Neural cell (in vitro differentiated cells): ENCODE data around the gene MAP4K4. TPM values are rescaled to one million over a fixed set of nuclear protein-coding genes. Genes with fewer than 3 reads are reported as not detected.

Experiments used
- H2AFZ ChIP-seq: fragments of 200-600, 300-800 bp; sonication (generic), shearing (Covaris generic); 2 replicates; pipeline ENCODE4 v1.6.0; 2014; ENCODE audit warnings: low read depth, mild to moderate bottlenecking, antibody characterized with exemption, low read length, moderate library complexity
- H3F3A ChIP-seq: fragments of 200-600 bp; shearing (Covaris generic); 2 replicates; pipeline ENCODE4 v1.6.1; 2016; ENCODE audit warnings: mild to moderate bottlenecking, moderate library complexity, mixed read lengths, antibody characterized with exemption, low read length; ENCODE audit not compliant: insufficient read depth, poor library complexity, severe bottlenecking
- H3K27ac ChIP-seq: fragments of 200-600, 300-800 bp; sonication (generic), shearing (Covaris generic); 2 replicates; pipeline ENCODE4 v1.5.1; 2014; ENCODE audit warnings: mild to moderate bottlenecking, low read length, moderate library complexity
- H3K27me3 ChIP-seq: fragments of 300-800, 200-600 bp; sonication (generic), shearing (Covaris generic); 2 replicates; pipeline ENCODE4 v1.6.0; 2014; ENCODE audit warnings: mild to moderate bottlenecking, low read depth, low read length, moderate library complexity; ENCODE audit not compliant: insufficient read depth
- H3K36me3 ChIP-seq: fragments of 300-800, 200-600 bp; sonication (generic), shearing (Covaris generic); 2 replicates; pipeline ENCODE4 v1.5.1; 2014; ENCODE audit warnings: mild to moderate bottlenecking, antibody characterized with exemption, low read length, moderate library complexity; ENCODE audit not compliant: insufficient read depth
- H3K4me2 ChIP-seq: fragments of 300-800, 200-600 bp; sonication (generic), shearing (Covaris generic); 2 replicates; pipeline ENCODE4 v1.6.0; 2014; ENCODE audit warnings: mild to moderate bottlenecking, low read length
- H3K4me3 ChIP-seq: fragments of 300-800, 200-600 bp; sonication (generic), shearing (Covaris generic); 2 replicates; pipeline ENCODE4 v1.5.1; 2014; ENCODE audit warnings: mild to moderate bottlenecking, low read length, moderate library complexity
- H3K79me2 ChIP-seq: fragments of 200-600 bp; shearing (Covaris generic); replicated peaks from 2 replicates; pipeline ENCODE4 v1.6.0; 2014; ENCODE audit warnings: mild to moderate bottlenecking, low read length, moderate library complexity; ENCODE audit not compliant: insufficient read depth
- H3K9ac ChIP-seq: fragments of 300-800, 200-600 bp; sonication (generic), shearing (Covaris generic); 2 replicates; pipeline ENCODE4 v1.6.1; 2016; ENCODE audit warnings: mild to moderate bottlenecking, low read length, mixed read lengths
- H3K9me2 ChIP-seq: fragments of 200-600 bp; shearing (Covaris generic); 2 replicates; pipeline ENCODE4 v1.6.1; 2016; ENCODE audit warnings: mild to moderate bottlenecking, low read length, mixed read lengths; ENCODE audit not compliant: insufficient read depth
- H3K9me3 ChIP-seq: fragments of 200-600, 300-800 bp; sonication (generic), shearing (Covaris generic); 2 replicates; pipeline ENCODE4 v1.6.1; 2016; ENCODE audit warnings: mild to moderate bottlenecking, mixed run types, low read length, moderate library complexity, mixed read lengths
- H4K20me1 ChIP-seq: fragments of 200-600 bp; shearing (Covaris generic); 2 replicates; pipeline ENCODE4 v1.6.1; 2016; ENCODE audit warnings: mild to moderate bottlenecking, mixed run types; ENCODE audit not compliant: insufficient read depth
- CTCF ChIP-seq: fragments of 450-650 bp; IDR thresholded peaks from 2 replicates; pipeline ENCODE4 v1.5.1; 2014; ENCODE audit warnings: antibody characterized with exemption, mild to moderate bottlenecking, moderate library complexity; ENCODE audit not compliant: poor library complexity, severe bottlenecking
- EP300 ChIP-seq: fragments of 450-650 bp; conservative IDR thresholded peaks from 2 replicates; pipeline ENCODE4 v1.6.1; 2014; ENCODE audit warnings: antibody characterized with exemption, mild to moderate bottlenecking, moderate library complexity; ENCODE audit not compliant: poor library complexity, severe bottlenecking
- EZH2 ChIP-seq: fragments of 200-600, 300-800 bp; shearing (Covaris generic), sonication (generic); IDR thresholded peaks from 2 replicates; pipeline ENCODE4 v1.6.1; 2014; ENCODE audit warnings: antibody characterized with exemption, low read length, borderline replicate concordance, mild to moderate bottlenecking; ENCODE audit not compliant: insufficient read depth, poor library complexity, severe bottlenecking
- MXI1 ChIP-seq: fragments of 450-650 bp; conservative IDR thresholded peaks from 2 replicates; pipeline ENCODE4 v1.6.1; 2014; ENCODE audit warnings: antibody characterized with exemption, mild to moderate bottlenecking; ENCODE audit not compliant: poor library complexity, severe bottlenecking
- POLR2AphosphoS5 ChIP-seq: IDR thresholded peaks from 2 replicates; pipeline ENCODE4 v1.6.1; 2012
- RAD21 ChIP-seq: fragments of 450-650 bp; conservative IDR thresholded peaks from 2 replicates; pipeline ENCODE4 v1.6.1; 2014; ENCODE audit warnings: antibody characterized with exemption, mild to moderate bottlenecking, moderate library complexity
- REST ChIP-seq: IDR thresholded peaks from 2 replicates; pipeline ENCODE4 v1.6.1; 2012; ENCODE audit warnings: borderline replicate concordance
- SMC3 ChIP-seq: fragments of 450-650 bp; conservative IDR thresholded peaks from 2 replicates; pipeline ENCODE4 v1.6.1; 2014; ENCODE audit warnings: antibody characterized with exemption, mild to moderate bottlenecking, moderate library complexity; ENCODE audit not compliant: poor library complexity
- TAF1 ChIP-seq: IDR thresholded peaks from 2 replicates; pipeline ENCODE4 v1.6.1; 2012; ENCODE audit warnings: low read depth
- polyA plus RNA-seq: library from polyadenylated mRNA; depleted of rRNA; stranded (reverse); fragments of >200 nt; gene quantifications from 2 replicates; pipeline ENCODE4 v1.2.3, GENCODE V29; 2014

MAP4K4 gene
- polyA plus RNA-seq, 1 donor from 2014 or later = 125 TPM

DNA sequence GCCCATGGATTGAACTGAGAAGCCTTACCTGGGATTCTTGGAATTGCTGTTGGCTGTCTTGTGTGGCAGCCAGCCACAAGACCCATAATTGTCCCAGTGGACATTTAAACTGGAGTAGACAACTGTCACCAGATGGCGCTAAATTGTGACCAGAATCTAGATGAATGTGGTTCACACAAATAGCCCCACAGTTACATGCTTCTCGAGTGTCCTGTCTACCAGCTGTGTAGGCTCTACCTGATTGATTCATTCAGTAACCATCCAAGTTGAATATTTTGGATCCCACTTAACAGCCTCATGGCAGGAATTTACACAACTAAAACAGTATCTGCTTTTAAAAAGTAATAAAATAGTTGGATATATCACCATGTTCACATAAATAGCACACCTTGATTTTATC is 73.2 kb downstream of the MAP4K4 start:
- peaks cover 98% of the 10 kb centered on the region for H3K79me2 ChIP-seq
- no peaks in the 10 kb centered on the region for H3K27me3 ChIP-seq
- H3K36me3 ChIP-seq = no peaks in the 10 kb centered on the region
- no peak overlapping the region for H3K9ac ChIP-seq
- TF ChIP-seq EP300 (no peak), CTCF (no peak), TAF1 (no peak), RAD21 (no peak), EZH2 (no peak), SMC3 (no peak), MXI1 (no peak), POLR2AphosphoS5 (no peak)
- no peak overlapping the region for H3K4me3 ChIP-seq
- H4K20me1 ChIP-seq = peaks cover 42% of the 10 kb centered on the region
- H2AFZ ChIP-seq = no peak overlapping the region
- no peaks in the 10 kb centered on the region for H3F3A ChIP-seq
- H3K9me3 ChIP-seq = no peaks in the 10 kb centered on the region
- no peak overlapping the region for H3K27ac ChIP-seq
- no peaks in the 10 kb centered on the region for H3K9me2 ChIP-seq
- no peak overlapping the region for H3K4me2 ChIP-seq

GRCh38 chr2:101771227-101771902 is 73.9 kb downstream of the MAP4K4 start:
- H4K20me1 ChIP-seq = peaks cover 39% of the 10 kb centered on the region
- no peak overlapping the region for H3K4me2 ChIP-seq

More at GRCh38 chr2:101771227-101771902, 73.9 kb downstream of the MAP4K4 start:
- Histone ChIP-seq H3K27me3 (no peaks in the 10 kb centered on the region), H3K9me2 (no peaks in the 10 kb centered on the region), H3K9me3 (no peaks in the 10 kb centered on the region), H3K79me2 (peaks cover 98% of the 10 kb centered on the region), H3K27ac (no peak overlapping the region), H3K36me3 (no peaks in the 10 kb centered on the region), H3K9ac (no peak overlapping the region), H3K4me3 (no peak overlapping the region), H2AFZ (no peak overlapping the region), H3F3A (no peaks in the 10 kb centered on the region)
- no peak for TF ChIP-seq REST
- TF ChIP-seq EP300 = no peak
- TF ChIP-seq RAD21 = no peak
- no peak for TF ChIP-seq CTCF
- TF ChIP-seq MXI1 = no peak
- no peak for TF ChIP-seq EZH2
- no peak for TF ChIP-seq POLR2AphosphoS5
- no peak for TF ChIP-seq TAF1
- no peak for TF ChIP-seq SMC3
